Measurements from ENCODE around the gene RBPJL. TPM values are rescaled to one million over a fixed set of nuclear protein-coding genes. Genes with fewer than 3 reads are reported as not detected.
A peak's percentile ranks its signal among the peaks of the same experiment; 100 is the strongest.

The RBPJL gene, protein sequence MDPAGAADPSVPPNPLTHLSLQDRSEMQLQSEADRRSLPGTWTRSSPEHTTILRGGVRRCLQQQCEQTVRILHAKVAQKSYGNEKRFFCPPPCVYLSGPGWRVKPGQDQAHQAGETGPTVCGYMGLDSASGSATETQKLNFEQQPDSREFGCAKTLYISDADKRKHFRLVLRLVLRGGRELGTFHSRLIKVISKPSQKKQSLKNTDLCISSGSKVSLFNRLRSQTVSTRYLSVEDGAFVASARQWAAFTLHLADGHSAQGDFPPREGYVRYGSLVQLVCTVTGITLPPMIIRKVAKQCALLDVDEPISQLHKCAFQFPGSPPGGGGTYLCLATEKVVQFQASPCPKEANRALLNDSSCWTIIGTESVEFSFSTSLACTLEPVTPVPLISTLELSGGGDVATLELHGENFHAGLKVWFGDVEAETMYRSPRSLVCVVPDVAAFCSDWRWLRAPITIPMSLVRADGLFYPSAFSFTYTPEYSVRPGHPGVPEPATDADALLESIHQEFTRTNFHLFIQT
- under 1 TPM in 3 of 5 donors, not detected in 2; 0.22 to 0.29 (median 0.26) TPM for total RNA-seq
- total RNA-seq (2013) = not detected
- 0 to 0.04 (median 0) reads per million in 29 experiments for total RNA-seq

DNA sequence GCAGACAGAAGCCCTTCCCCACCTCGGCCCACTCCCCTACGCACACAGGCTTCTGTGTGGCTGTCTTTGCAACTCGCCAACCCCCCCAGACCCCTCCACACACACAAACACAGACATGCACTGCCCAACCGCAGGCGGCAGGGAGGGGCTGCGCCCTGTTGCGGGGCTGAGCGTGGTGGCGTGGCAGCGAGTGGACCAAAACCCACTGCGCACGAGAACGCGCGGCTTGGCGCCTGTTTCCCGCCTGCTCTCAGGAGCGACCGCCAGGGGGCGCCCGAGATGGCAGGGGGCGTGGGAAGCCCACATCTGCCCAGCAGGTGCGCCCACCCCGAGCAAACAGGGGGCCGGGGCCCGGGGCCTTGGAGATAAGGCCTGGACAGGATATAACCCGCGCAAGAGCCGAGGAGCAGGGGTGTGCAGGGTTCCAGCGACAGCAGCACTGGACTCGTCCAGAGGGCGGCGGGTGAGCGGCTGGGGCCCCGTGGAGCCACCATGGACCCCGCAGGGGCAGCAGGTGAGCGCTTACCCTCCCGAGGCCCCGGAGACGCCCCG is at the start of gene RBPJL:
Gene RBPJL, plus strand, starts transcription at position 410 of the 552 bp plus-strand sequence. Its CDS starts 83 bp downstream, at position 493.
- peak in 22 of 35 experiments; percentile 8 to 60 (median 24) for DNase-seq
- ATAC-seq (replicated peaks in 1 of 4) = peak in 1 of 4 experiments; percentile 52
- H3K9me3 Mint-ChIP-seq = no peaks in the 10 kb centered on the region
- no peaks in the 10 kb centered on the region for H3K36me3 ChIP-seq (ENCODE audit: control insufficient read depth in 2 of 2, extremely low read depth in 1 of 2, insufficient read depth in 1 of 2, low read length in 1 of 2)
- H3K4me1 ChIP-seq (ENCODE audit: control insufficient read depth in 1 of 2, extremely low read depth in 1 of 2, insufficient read depth in 2 of 2, low read length in 2 of 2) = peaks cover 0 to 7% of the 10 kb centered on the region in 2 experiments
- H3K27ac Mint-ChIP-seq = no peak within 1 kb of the TSS
- ChIA-PET POLR2A (no interaction called here), CTCF (no interaction called here)
- no peak within 1 kb of the TSS for H3K27ac ChIP-seq (ENCODE audit: low read length)
- H3K36me3 Mint-ChIP-seq = no peaks in the 10 kb centered on the region
- H3K27me3 ChIP-seq (replicated peaks in 1 of 2; ENCODE audit: control insufficient read depth in 2 of 2, extremely low read depth in 1 of 2, insufficient read depth in 2 of 2, low read length in 1 of 2) = peaks cover 2 to 68% of the 10 kb centered on the region in 2 experiments
- H3K9me3 ChIP-seq = no peaks in the 10 kb centered on the region
- WGBS (ENCODE audit: insufficient coverage) = 21% methylated on average over 39 of the region's 41 CpGs
- H3K4me1 Mint-ChIP-seq = peaks cover 5 to 11% (median 9%) of the 10 kb centered on the region in 3 donors
- no peak within 1 kb of the TSS for H3K4me3 Mint-ChIP-seq
- H3K27me3 Mint-ChIP-seq = peaks cover 46 to 73% of the 10 kb centered on the region in 2 donors
- H3K4me3 ChIP-seq (ENCODE audit: control insufficient read depth in 1 of 2, extremely low read depth in 1 of 2, low read length in 1 of 2) = no peak within 1 kb of the TSS

DNA sequence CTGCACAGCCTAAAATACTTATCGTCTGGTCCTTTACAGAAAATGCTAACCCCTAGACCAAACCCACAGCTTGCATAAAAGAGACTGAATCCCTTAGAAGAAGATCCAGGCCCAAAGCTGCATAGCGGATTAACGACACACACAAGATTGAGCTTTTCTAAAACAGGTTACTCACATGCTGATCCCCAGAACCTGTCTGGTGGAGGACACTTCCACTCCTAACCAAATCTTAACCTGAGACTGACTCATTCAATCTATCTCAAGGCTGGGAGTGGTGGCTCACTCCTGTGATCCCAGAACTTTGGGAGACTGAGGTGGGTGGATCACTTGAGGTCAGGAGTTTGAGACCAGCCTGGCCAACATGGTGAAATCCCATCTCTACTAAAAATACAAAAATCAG is 49.5 kb upstream of the RBPJL start:
- ATAC-seq (replicated peaks in 1 of 4) (no peak), DNase-seq (no peak)
- H3K4me1 Mint-ChIP-seq = no peaks in the 10 kb centered on the region
- Histone ChIP-seq H3K4me3 (ENCODE audit: control insufficient read depth in 1 of 2, extremely low read depth in 1 of 2, low read length in 1 of 2) (no peak overlapping the region), H3K27me3 (replicated peaks in 1 of 2; ENCODE audit: control insufficient read depth in 2 of 2, extremely low read depth in 1 of 2, insufficient read depth in 2 of 2, low read length in 1 of 2) (peaks cover 0 to 24% of the 10 kb centered on the region in 2 experiments), H3K27ac (ENCODE audit: low read length) (no peak overlapping the region), H3K9me3 (no peaks in the 10 kb centered on the region), H3K4me1 (ENCODE audit: control insufficient read depth in 1 of 2, extremely low read depth in 1 of 2, insufficient read depth in 2 of 2, low read length in 2 of 2) (no peaks in the 10 kb centered on the region), H3K36me3 (ENCODE audit: control insufficient read depth in 2 of 2, extremely low read depth in 1 of 2, insufficient read depth in 1 of 2, low read length in 1 of 2) (no peaks in the 10 kb centered on the region)
- H3K4me3 Mint-ChIP-seq = no peak overlapping the region
- POLR2A ChIA-PET = no interaction called here
- no peaks in the 10 kb centered on the region for H3K36me3 Mint-ChIP-seq
- H3K27me3 Mint-ChIP-seq = peaks cover 33 to 36% of the 10 kb centered on the region in 2 donors
- CTCF ChIA-PET = interaction anchor here in 1 of 2 donors (0.6 kb wide), 1 partner anchor 246 kb away, joined by 3 read pairs; no protein-coding TSS in a partner anchor
- 100% methylated on average over 1 of the region's 3 CpGs for WGBS (ENCODE audit: insufficient coverage)
- H3K9me3 Mint-ChIP-seq = no peaks in the 10 kb centered on the region
- H3K27ac Mint-ChIP-seq = no peak overlapping the region

DNA sequence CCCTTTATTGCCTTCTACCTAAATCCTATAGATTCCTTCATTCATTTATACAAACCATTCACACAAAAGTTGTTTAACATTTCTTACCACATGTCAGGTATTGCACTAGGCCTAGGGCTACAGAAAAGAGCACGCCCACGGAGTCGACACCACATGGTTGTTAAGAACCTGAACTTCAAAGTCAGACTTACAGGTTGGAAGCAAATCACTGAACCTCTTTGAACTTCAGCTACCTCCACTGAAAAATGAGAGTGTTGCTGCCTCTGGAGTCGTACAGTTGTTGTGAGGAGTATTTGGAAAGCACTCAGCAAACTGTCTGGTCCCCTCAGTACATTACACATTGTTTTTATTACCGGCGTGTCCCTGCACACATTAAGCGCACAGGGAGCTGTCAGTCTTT is 48.9 kb upstream of the RBPJL start:
- Mint-ChIP-seq H3K4me3 (no peak overlapping the region), H3K27ac (no peak overlapping the region), H3K9me3 (no peaks in the 10 kb centered on the region), H3K27me3 (peaks cover 29 to 34% of the 10 kb centered on the region in 2 donors), H3K36me3 (no peaks in the 10 kb centered on the region), H3K4me1 (no peaks in the 10 kb centered on the region)
- Histone ChIP-seq H3K27me3 (replicated peaks in 1 of 2; ENCODE audit: control insufficient read depth in 2 of 2, extremely low read depth in 1 of 2, insufficient read depth in 2 of 2, low read length in 1 of 2) (peaks cover 0 to 22% of the 10 kb centered on the region in 2 experiments), H3K36me3 (ENCODE audit: control insufficient read depth in 2 of 2, extremely low read depth in 1 of 2, insufficient read depth in 1 of 2, low read length in 1 of 2) (no peaks in the 10 kb centered on the region), H3K4me1 (ENCODE audit: control insufficient read depth in 1 of 2, extremely low read depth in 1 of 2, insufficient read depth in 2 of 2, low read length in 2 of 2) (no peaks in the 10 kb centered on the region), H3K4me3 (ENCODE audit: control insufficient read depth in 1 of 2, extremely low read depth in 1 of 2, low read length in 1 of 2) (no peak overlapping the region), H3K27ac (ENCODE audit: low read length) (no peak overlapping the region), H3K9me3 (no peaks in the 10 kb centered on the region)
- ATAC-seq (replicated peaks in 1 of 4) (no peak), DNase-seq (no peak)
- ChIA-PET POLR2A (no interaction called here), CTCF (no interaction called here)
- no CpG with 5 or more reads among the region's 7 CpGs for WGBS (ENCODE audit: insufficient coverage)

DNA sequence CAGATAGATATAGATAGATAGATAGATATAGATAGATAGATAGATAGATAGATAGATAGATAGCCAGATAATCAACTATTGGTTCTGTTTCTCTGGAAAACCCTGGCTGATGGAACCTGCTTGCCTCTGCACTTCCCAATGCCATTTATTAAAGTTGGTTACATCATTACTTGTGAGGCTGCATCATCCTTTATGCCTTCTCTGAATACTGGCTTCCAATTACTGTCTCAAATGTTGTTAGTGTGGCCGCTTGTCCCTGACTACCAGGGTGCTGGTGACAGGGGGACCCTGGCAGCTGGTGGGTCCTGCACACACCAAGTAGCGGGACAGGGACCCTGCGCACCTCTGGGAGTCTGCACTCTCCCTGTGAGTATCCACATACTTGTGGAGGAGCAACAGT is 48.4 kb upstream of the RBPJL start:
- Histone ChIP-seq H3K9me3 (no peaks in the 10 kb centered on the region), H3K4me1 (ENCODE audit: control insufficient read depth in 1 of 2, extremely low read depth in 1 of 2, insufficient read depth in 2 of 2, low read length in 2 of 2) (no peaks in the 10 kb centered on the region), H3K27ac (ENCODE audit: low read length) (no peak overlapping the region), H3K4me3 (ENCODE audit: control insufficient read depth in 1 of 2, extremely low read depth in 1 of 2, low read length in 1 of 2) (no peak overlapping the region), H3K27me3 (replicated peaks in 1 of 2; ENCODE audit: control insufficient read depth in 2 of 2, extremely low read depth in 1 of 2, insufficient read depth in 2 of 2, low read length in 1 of 2) (peaks cover 0 to 17% of the 10 kb centered on the region in 2 experiments), H3K36me3 (ENCODE audit: control insufficient read depth in 2 of 2, extremely low read depth in 1 of 2, insufficient read depth in 1 of 2, low read length in 1 of 2) (no peaks in the 10 kb centered on the region)
- no peaks in the 10 kb centered on the region for H3K4me1 Mint-ChIP-seq
- no peak overlapping the region for H3K27ac Mint-ChIP-seq
- no peak overlapping the region for H3K4me3 Mint-ChIP-seq
- POLR2A ChIA-PET = no interaction called here
- H3K36me3 Mint-ChIP-seq = no peaks in the 10 kb centered on the region
- 78% methylated on average over 1 of the region's 3 CpGs for WGBS (ENCODE audit: insufficient coverage)
- CTCF ChIA-PET = no interaction called here
- peaks cover 27 to 35% of the 10 kb centered on the region in 2 donors for H3K27me3 Mint-ChIP-seq
- no peaks in the 10 kb centered on the region for H3K9me3 Mint-ChIP-seq
- DNase-seq (no peak), ATAC-seq (replicated peaks in 1 of 4) (no peak)

DNA sequence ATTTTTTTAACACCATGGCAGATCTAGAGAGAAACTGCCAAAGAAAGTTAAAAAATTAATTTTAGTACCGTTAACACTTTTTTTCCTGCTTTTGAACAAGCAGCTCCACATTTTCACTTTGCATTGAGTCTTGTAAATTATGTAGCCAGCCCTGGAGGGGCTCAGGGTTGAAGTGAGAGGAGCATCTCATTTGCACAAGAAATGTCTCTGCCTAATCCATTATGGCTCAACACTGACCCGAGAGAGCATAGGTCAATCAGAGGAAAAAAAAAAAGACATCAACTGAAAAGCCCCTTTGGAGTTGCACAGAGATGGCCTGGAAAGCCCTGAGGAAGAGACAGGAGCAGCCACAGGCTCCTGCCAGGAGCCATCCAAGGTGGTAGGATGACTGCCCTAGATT is 48.0 kb upstream of the RBPJL start:
- no peak for DNase-seq
- Mint-ChIP-seq H3K4me1 (no peaks in the 10 kb centered on the region), H3K27ac (no peak overlapping the region), H3K27me3 (peaks cover 23 to 33% of the 10 kb centered on the region in 2 donors), H3K9me3 (no peaks in the 10 kb centered on the region), H3K36me3 (no peaks in the 10 kb centered on the region), H3K4me3 (no peak overlapping the region)
- Histone ChIP-seq H3K9me3 (no peaks in the 10 kb centered on the region), H3K27ac (ENCODE audit: low read length) (no peak overlapping the region), H3K27me3 (replicated peaks in 1 of 2; ENCODE audit: control insufficient read depth in 2 of 2, extremely low read depth in 1 of 2, insufficient read depth in 2 of 2, low read length in 1 of 2) (peaks cover 0 to 13% of the 10 kb centered on the region in 2 experiments), H3K36me3 (ENCODE audit: control insufficient read depth in 2 of 2, extremely low read depth in 1 of 2, insufficient read depth in 1 of 2, low read length in 1 of 2) (no peaks in the 10 kb centered on the region), H3K4me1 (ENCODE audit: control insufficient read depth in 1 of 2, extremely low read depth in 1 of 2, insufficient read depth in 2 of 2, low read length in 2 of 2) (no peaks in the 10 kb centered on the region), H3K4me3 (ENCODE audit: control insufficient read depth in 1 of 2, extremely low read depth in 1 of 2, low read length in 1 of 2) (no peak overlapping the region)
- WGBS (ENCODE audit: insufficient coverage) = 33% methylated on average over 1 of the region's 2 CpGs
- ATAC-seq (replicated peaks in 1 of 4) = no peak
- CTCF ChIA-PET = no interaction called here
- POLR2A ChIA-PET = no interaction called here

DNA sequence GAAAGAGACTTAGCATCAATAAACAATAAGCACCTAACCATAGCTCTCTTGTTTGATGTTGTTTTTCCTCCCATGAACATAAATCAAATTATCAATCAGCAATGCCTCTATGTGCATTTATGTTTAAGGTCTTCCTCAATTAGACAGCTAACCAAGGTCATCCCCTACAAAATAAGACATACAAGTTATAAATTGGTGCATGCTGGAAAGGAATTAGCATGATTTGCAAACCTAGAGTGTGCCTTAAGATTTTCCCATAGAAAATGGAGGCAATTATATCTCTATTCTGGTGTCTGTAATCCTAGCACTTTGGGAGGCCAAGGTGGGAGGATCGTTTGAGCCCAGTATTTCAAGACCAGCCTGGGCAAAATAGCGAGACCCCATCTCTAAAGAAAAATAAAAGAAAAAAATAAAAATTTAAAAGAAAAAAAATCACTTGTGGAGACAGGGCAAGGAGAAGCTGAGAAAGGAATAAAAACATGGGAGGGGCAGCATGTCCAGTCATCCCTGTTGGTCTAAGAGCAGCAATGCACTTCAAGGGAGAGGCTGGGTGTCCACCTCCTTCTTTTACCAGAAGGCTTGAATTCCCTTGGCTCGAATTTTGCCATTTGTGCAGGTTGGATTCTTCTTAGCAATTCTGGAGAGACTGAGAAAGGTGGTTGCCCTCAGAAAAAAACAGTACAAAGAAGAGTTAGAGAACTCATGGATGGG is 42.9 kb upstream of the RBPJL start:
- no peaks in the 10 kb centered on the region for H3K4me1 Mint-ChIP-seq
- peaks cover 0 to 3% of the 10 kb centered on the region in 2 experiments for H3K27me3 ChIP-seq (replicated peaks in 1 of 2; ENCODE audit: control insufficient read depth in 2 of 2, extremely low read depth in 1 of 2, insufficient read depth in 2 of 2, low read length in 1 of 2)
- ATAC-seq (replicated peaks in 1 of 4) (no peak), DNase-seq (no peak)
- H3K36me3 ChIP-seq (ENCODE audit: control insufficient read depth in 2 of 2, extremely low read depth in 1 of 2, insufficient read depth in 1 of 2, low read length in 1 of 2) = no peaks in the 10 kb centered on the region
- H3K36me3 Mint-ChIP-seq = no peaks in the 10 kb centered on the region
- no CpG with 5 or more reads among the region's 3 CpGs for WGBS (ENCODE audit: insufficient coverage)
- ChIA-PET CTCF (no interaction called here), POLR2A (no interaction called here)
- no peak overlapping the region for H3K27ac ChIP-seq (ENCODE audit: low read length)
- peaks cover 16 to 31% of the 10 kb centered on the region in 2 donors for H3K27me3 Mint-ChIP-seq
- no peaks in the 10 kb centered on the region for H3K9me3 ChIP-seq
- H3K4me1 ChIP-seq (ENCODE audit: control insufficient read depth in 1 of 2, extremely low read depth in 1 of 2, insufficient read depth in 2 of 2, low read length in 2 of 2) = no peaks in the 10 kb centered on the region
- no peaks in the 10 kb centered on the region for H3K9me3 Mint-ChIP-seq
- no peak overlapping the region for H3K27ac Mint-ChIP-seq
- no peak overlapping the region for H3K4me3 Mint-ChIP-seq
- no peak overlapping the region for H3K4me3 ChIP-seq (ENCODE audit: control insufficient read depth in 1 of 2, extremely low read depth in 1 of 2, low read length in 1 of 2)
